Esophagus muscularis mucosa (tissue), 3 donors: Measurements from ENCODE around the gene TMPRSS4.

ENCODE experiments used
- CTCF ChIP-seq, 3 experiments: fragments of 200-600 bp in 2 of 3; fragments of 450-650 bp in 1 of 3; sonication (generic) in 2 of 3; IDR thresholded peaks; one replicate each; pipeline ENCODE4 v1.5.1; 2017 to 2019; ENCODE audit warnings: antibody characterized with exemption in 3 of 3, mild to moderate bottlenecking in 2 of 3, moderate library complexity in 1 of 3
- POLR2A ChIP-seq: fragments of 450-650 bp; IDR thresholded peaks from one replicate; pipeline ENCODE4 v1.6.1; 2017; ENCODE audit warnings: antibody characterized with exemption, moderate library complexity, mild to moderate bottlenecking, low read depth
- POLR2AphosphoS5 ChIP-seq, 2 donors: sonication (generic); formaldehyde crosslinking; IDR thresholded peaks; one replicate each; pipeline ENCODE4 v1.6.1; 2017; ENCODE audit warnings: antibody characterized with exemption in 2 of 2

GRCh38 chr11:118128721-118129470, 52.0 kb downstream of the TMPRSS4 start:
- no peak for TF ChIP-seq CTCF (IDR thresholded peaks at IDR 0.05)
- TF ChIP-seq POLR2A, result no peak
- no peak for TF ChIP-seq POLR2AphosphoS5 (IDR thresholded peaks at IDR 0.05)
